ENCODE results near the gene EYS. TPM values are rescaled to one million over a fixed set of nuclear protein-coding genes. Genes with fewer than 3 reads are reported as not detected.

Gene EYS
- total RNA-seq, 1 experiment from 2014 or later: not detected

DNA sequence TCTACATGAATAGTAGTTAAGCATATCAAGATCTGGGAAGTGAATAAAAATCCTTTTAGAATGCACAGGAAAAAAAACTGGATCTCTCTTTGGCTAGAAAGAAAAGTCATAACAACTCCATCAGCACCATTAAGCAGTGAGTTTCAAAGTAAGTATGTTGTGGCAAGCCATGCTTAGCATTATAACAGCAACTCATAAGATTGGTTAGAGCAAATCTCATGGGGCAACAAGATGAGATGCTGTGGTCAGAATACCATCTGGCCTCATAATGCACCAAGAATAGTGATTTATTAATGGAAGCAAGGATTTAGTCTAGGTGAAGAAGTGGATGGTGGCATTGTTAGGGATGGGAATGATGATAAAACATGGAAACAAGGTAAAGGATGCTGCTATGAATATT is 1912.0 kb downstream of the EYS start:
- Histone ChIP-seq H3K9me2 (ENCODE audit: insufficient read depth) (no peaks in the 10 kb centered on the region), H3K36me3 (ENCODE audit: control insufficient read depth in 1 of 2, insufficient read depth in 2 of 2, low read length in 2 of 2) (no peaks in the 10 kb centered on the region), H3K4me2 (ENCODE audit: low read length) (no peak overlapping the region), H3K27ac (ENCODE audit: low read depth, low read length) (no peak overlapping the region), H2AFZ (ENCODE audit: low read depth, low read length, poor library complexity, severe bottlenecking) (no peak overlapping the region), H3K27me3 (ENCODE audit: insufficient read depth, low read length) (peaks cover 7% of the 10 kb centered on the region), H3K9ac (ENCODE audit: low read length) (no peak overlapping the region), H3K4me1 (ENCODE audit: control insufficient read depth in 1 of 2, insufficient read depth in 2 of 2, low read length in 2 of 2) (no peaks in the 10 kb centered on the region), H3K79me2 (ENCODE audit: insufficient read depth, low read length) (no peaks in the 10 kb centered on the region), H3K9me3 (ENCODE audit: control insufficient read depth in 1 of 2, insufficient read depth in 1 of 2, low read depth in 1 of 2, low read length in 2 of 2) (no peaks in the 10 kb centered on the region), H4K20me1 (ENCODE audit: insufficient read depth) (no peaks in the 10 kb centered on the region), H3K4me3 (replicated peaks in 1 of 2; ENCODE audit: low read depth in 1 of 2, low read length in 2 of 2) (no peak overlapping the region)
- ChIA-PET RAD21 (ENCODE audit: low non-redundant PET in 1 of 2, low total read pairs in 2 of 2, uncharacterized antibody in 2 of 2, unreplicated experiment in 2 of 2) (no interaction called here), POLR2A (no interaction called here), CTCF (interaction anchor here (1.1 kb wide), 1 partner anchor 443 kb away, joined by 3 read pairs; no protein-coding TSS in a partner anchor)
- BruUV-seq (replicated peaks): no TSS peak
- TF ChIP-seq RAD21 (IDR thresholded peaks at IDR 0.05; ENCODE audit: low read depth) (no peak), EGR1 (IDR thresholded peaks at IDR 0.05; ENCODE audit: low read depth) (no peak), EZH2 (IDR thresholded peaks at IDR 0.05) (no peak), SP1 (IDR thresholded peaks at IDR 0.05; ENCODE audit: low read depth) (no peak)
- TF ChIP-seq, protein P1, sequence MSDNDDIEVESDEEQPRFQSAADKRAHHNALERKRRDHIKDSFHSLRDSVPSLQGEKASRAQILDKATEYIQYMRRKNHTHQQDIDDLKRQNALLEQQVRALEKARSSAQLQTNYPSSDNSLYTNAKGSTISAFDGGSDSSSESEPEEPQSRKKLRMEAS (IDR thresholded peaks at IDR 0.05): no peak
- TF ChIP-seq, protein P2, sequence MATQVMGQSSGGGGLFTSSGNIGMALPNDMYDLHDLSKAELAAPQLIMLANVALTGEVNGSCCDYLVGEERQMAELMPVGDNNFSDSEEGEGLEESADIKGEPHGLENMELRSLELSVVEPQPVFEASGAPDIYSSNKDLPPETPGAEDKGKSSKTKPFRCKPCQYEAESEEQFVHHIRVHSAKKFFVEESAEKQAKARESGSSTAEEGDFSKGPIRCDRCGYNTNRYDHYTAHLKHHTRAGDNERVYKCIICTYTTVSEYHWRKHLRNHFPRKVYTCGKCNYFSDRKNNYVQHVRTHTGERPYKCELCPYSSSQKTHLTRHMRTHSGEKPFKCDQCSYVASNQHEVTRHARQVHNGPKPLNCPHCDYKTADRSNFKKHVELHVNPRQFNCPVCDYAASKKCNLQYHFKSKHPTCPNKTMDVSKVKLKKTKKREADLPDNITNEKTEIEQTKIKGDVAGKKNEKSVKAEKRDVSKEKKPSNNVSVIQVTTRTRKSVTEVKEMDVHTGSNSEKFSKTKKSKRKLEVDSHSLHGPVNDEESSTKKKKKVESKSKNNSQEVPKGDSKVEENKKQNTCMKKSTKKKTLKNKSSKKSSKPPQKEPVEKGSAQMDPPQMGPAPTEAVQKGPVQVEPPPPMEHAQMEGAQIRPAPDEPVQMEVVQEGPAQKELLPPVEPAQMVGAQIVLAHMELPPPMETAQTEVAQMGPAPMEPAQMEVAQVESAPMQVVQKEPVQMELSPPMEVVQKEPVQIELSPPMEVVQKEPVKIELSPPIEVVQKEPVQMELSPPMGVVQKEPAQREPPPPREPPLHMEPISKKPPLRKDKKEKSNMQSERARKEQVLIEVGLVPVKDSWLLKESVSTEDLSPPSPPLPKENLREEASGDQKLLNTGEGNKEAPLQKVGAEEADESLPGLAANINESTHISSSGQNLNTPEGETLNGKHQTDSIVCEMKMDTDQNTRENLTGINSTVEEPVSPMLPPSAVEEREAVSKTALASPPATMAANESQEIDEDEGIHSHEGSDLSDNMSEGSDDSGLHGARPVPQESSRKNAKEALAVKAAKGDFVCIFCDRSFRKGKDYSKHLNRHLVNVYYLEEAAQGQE (IDR thresholded peaks at IDR 0.05; ENCODE audit: low read depth): no peak
- TF ChIP-seq, protein P3, sequence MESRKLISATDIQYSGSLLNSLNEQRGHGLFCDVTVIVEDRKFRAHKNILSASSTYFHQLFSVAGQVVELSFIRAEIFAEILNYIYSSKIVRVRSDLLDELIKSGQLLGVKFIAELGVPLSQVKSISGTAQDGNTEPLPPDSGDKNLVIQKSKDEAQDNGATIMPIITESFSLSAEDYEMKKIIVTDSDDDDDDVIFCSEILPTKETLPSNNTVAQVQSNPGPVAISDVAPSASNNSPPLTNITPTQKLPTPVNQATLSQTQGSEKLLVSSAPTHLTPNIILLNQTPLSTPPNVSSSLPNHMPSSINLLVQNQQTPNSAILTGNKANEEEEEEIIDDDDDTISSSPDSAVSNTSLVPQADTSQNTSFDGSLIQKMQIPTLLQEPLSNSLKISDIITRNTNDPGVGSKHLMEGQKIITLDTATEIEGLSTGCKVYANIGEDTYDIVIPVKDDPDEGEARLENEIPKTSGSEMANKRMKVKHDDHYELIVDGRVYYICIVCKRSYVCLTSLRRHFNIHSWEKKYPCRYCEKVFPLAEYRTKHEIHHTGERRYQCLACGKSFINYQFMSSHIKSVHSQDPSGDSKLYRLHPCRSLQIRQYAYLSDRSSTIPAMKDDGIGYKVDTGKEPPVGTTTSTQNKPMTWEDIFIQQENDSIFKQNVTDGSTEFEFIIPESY (IDR thresholded peaks at IDR 0.05; ENCODE audit: extremely low read depth, insufficient replicate concordance, low read length): no peak
- no peak for DNase-seq (ENCODE audit: low read depth, low spot score)
- ATAC-seq: no peak
- intact Hi-C loops (cut with micrococcal nuclease): no loop called here
